ENCODE data around the gene ARFGAP1.

DNA sequence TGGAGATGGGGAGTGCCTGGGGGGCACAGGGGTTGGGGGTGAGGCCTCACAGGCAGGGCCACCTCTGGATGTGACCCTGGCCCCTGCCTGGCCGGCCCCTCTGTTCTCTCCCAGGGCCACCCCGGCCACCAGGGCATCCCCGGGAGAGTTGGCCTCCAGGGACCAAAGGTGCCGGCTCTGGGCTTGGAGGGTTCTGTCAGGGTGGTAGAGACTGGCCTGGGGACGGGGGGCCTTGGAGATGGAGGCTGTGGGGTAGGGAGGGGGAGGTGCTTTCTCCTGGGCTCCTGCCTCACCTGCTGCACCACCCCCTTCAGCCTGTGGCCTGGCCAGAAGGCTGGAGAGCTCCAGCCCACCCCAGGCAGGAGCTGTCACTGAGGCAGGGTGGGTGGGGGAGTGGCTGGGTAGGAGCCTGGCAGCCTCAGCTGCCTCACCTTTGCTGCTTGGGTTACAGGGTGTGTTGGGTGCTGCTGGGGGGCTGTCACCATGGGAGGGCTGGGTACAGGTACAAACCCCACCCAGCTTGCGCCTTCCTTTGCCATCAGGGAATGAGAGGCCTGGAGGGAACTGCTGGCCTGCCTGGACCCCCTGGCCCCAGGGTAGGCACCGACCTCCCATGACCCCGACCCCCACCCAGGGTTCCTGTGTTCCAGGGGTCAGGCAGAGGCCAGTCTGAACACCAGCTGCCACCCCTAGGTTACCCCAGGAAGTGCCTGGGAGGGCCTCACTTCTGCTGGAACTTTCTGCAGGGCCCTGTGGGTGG, 53.1 kb downstream of the ARFGAP1 start:
- TF ChIP-seq, protein P1, sequence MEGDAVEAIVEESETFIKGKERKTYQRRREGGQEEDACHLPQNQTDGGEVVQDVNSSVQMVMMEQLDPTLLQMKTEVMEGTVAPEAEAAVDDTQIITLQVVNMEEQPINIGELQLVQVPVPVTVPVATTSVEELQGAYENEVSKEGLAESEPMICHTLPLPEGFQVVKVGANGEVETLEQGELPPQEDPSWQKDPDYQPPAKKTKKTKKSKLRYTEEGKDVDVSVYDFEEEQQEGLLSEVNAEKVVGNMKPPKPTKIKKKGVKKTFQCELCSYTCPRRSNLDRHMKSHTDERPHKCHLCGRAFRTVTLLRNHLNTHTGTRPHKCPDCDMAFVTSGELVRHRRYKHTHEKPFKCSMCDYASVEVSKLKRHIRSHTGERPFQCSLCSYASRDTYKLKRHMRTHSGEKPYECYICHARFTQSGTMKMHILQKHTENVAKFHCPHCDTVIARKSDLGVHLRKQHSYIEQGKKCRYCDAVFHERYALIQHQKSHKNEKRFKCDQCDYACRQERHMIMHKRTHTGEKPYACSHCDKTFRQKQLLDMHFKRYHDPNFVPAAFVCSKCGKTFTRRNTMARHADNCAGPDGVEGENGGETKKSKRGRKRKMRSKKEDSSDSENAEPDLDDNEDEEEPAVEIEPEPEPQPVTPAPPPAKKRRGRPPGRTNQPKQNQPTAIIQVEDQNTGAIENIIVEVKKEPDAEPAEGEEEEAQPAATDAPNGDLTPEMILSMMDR (conservative IDR thresholded peaks at IDR 0.05; ENCODE audit: low read length), result no peak
- no peak for TF ChIP-seq EZH2phosphoT487 (IDR thresholded peaks at IDR 0.05; ENCODE audit: borderline replicate concordance)
